Esophagus (tissue), 2 donors: Measurements from ENCODE around the gene RPS19. TPM values are rescaled to one million over a fixed set of nuclear protein-coding genes. Genes with fewer than 3 reads are reported as not detected.
"Not testable (repeated sequence)": the region's sequence is repeated elsewhere in the genome, so short reads cannot be mapped to it uniquely, and the experiment has no call there.

Source experiments
- H3K27ac ChIP-seq, 2 donors: one replicate each; pipeline ENCODE4 v1.5.1; 2013; ENCODE audit warnings: low read depth in 2 of 2, mild to moderate bottlenecking in 2 of 2, inconsistent platforms in 1 of 2, low read length in 1 of 2, moderate library complexity in 1 of 2
- H3K27me3 ChIP-seq, 2 donors: one replicate each; pipeline ENCODE4 v1.6.1; 2013; ENCODE audit warnings: low read length in 2 of 2, control low read depth in 1 of 2, mild to moderate bottlenecking in 1 of 2; ENCODE audit not compliant: insufficient read depth in 2 of 2, control insufficient read depth in 1 of 2
- H3K36me3 ChIP-seq, 2 donors: one replicate each; pipeline ENCODE4 v1.6.1; 2013; ENCODE audit warnings: low read length in 1 of 2; ENCODE audit not compliant: control insufficient read depth in 2 of 2, insufficient read depth in 2 of 2
- H3K4me1 ChIP-seq, 2 donors: one replicate each; pipeline ENCODE4 v1.6.1; 2013; ENCODE audit warnings: low read length in 1 of 2; ENCODE audit not compliant: control insufficient read depth in 2 of 2, insufficient read depth in 2 of 2
- H3K4me3 ChIP-seq, 2 donors: one replicate each; pipeline ENCODE4 v1.5.1; 2013; ENCODE audit warnings: low read length in 2 of 2, mild to moderate bottlenecking in 2 of 2, low read depth in 1 of 2, moderate library complexity in 1 of 2
- H3K9me3 ChIP-seq, 2 donors: one replicate each; pipeline ENCODE4 v1.6.1; 2013; ENCODE audit warnings: mild to moderate bottlenecking in 2 of 2, low read depth in 1 of 2, low read length in 1 of 2, moderate library complexity in 1 of 2; ENCODE audit not compliant: control insufficient read depth in 2 of 2, insufficient read depth in 1 of 2
- WGBS, 2 donors: extraction: QIAGEN DNeasy Blood & Tissue Kit; methylation state at CpG; one replicate each; pipeline ENCODE4 v1.1.7; 2013; 5-methylcytosine and 5-hydroxymethylcytosine counted together
- polyA plus RNA-seq, 2 donors: library from polyadenylated mRNA; stranded (reverse); fragments of 200-250 nt; gene quantifications; one replicate each; pipeline ENCODE4 v1.2.3, GENCODE V29; 2013
- donor health status: healthy with polysubstance abuse.
- donor health status: Bipolar disorder and iron deficiency.

Gene RPS19
- polyA plus RNA-seq, 2 donors, result 2,678 to 3,536 TPM

- Histone ChIP-seq H3K27me3 (peaks cover 0 to 14% of the 10 kb centered on the region in 2 donors), H3K27ac (no peak overlapping the region), H3K36me3 (peaks cover 0 to 5% of the 10 kb centered on the region in 2 donors), H3K4me1 (peaks cover 4 to 5% of the 10 kb centered on the region in 2 donors), H3K4me3 (no peak overlapping the region), H3K9me3 (peaks cover 0 to 3% of the 10 kb centered on the region in 2 donors)
- WGBS, 2 donors, result 54 to 56% methylated on average over 13 of the region's 13 CpGs
Observed at GRCh38 chr19:41910992-41911888, 51.2 kb downstream of the RPS19 start.

- 10 to 12% methylated on average over 29 of the region's 29 CpGs for WGBS, 2 donors
- Histone ChIP-seq H3K36me3 (no peaks in the 10 kb centered on the region), H3K27me3 (peaks cover 0 to 14% of the 10 kb centered on the region in 2 donors), H3K9me3 (peaks cover 0 to 3% of the 10 kb centered on the region in 2 donors), H3K4me3 (no peak overlapping the region), H3K27ac (no peak overlapping the region), H3K4me1 (peaks cover 4 to 5% of the 10 kb centered on the region in 2 donors)
Observed at GRCh38 chr19:41911889-41912731, 52.1 kb downstream of the RPS19 start.

GRCh38 chr19:41912899-41913537, 53.0 kb downstream of the RPS19 start:
- Histone ChIP-seq H3K27ac (no peak overlapping the region), H3K9me3 (peaks cover 0 to 3% of the 10 kb centered on the region in 2 donors), H3K4me3 (no peak overlapping the region), H3K4me1 (peaks cover 4 to 5% of the 10 kb centered on the region in 2 donors), H3K27me3 (peaks cover 0 to 14% of the 10 kb centered on the region in 2 donors), H3K36me3 (no peaks in the 10 kb centered on the region)
- WGBS, 2 donors, result 3% methylated on average over 31 to 51 of the region's 51 CpGs

- Histone ChIP-seq H3K4me3 (no peak overlapping the region), H3K4me1 (peaks cover 4 to 5% of the 10 kb centered on the region in 2 donors), H3K9me3 (peaks cover 0 to 4% of the 10 kb centered on the region in 2 donors), H3K27ac (no peak overlapping the region), H3K27me3 (peaks cover 0 to 14% of the 10 kb centered on the region in 2 donors), H3K36me3 (no peaks in the 10 kb centered on the region)
- WGBS, 2 donors, result 7 to 10% methylated on average over 20 to 21 of the region's 21 CpGs
Observed at GRCh38 chr19:41913538-41914423, 53.7 kb downstream of the RPS19 start.

- not testable (repeated sequence) for H3K4me3 ChIP-seq, H3K36me3 ChIP-seq, H3K27ac ChIP-seq, H3K9me3 ChIP-seq, H3K4me1 ChIP-seq
- 9 to 14% methylated on average over 4 to 5 of the region's 5 CpGs for WGBS, 2 donors
- peaks cover 0 to 14% of the 10 kb centered on the region in 2 donors for H3K27me3 ChIP-seq
Observed at GRCh38 chr19:41914424-41914834, 54.4 kb downstream of the RPS19 start.

GRCh38 chr19:41915021-41915775, 55.1 kb downstream of the RPS19 start:
- H3K4me3 ChIP-seq, result no peak overlapping the region
- H3K27me3 ChIP-seq, result peaks cover 0 to 14% of the 10 kb centered on the region in 2 donors

GRCh38 chr19:41915776-41916414, 55.8 kb downstream of the RPS19 start:
- 23% methylated on average over 26 to 27 of the region's 27 CpGs for WGBS, 2 donors
- H3K9me3 ChIP-seq, result peaks cover 0 to 15% of the 10 kb centered on the region in 2 donors
- H3K27me3 ChIP-seq, result peaks cover 0 to 14% of the 10 kb centered on the region in 2 donors
- H3K4me3 ChIP-seq, result no peak overlapping the region
- H3K27ac ChIP-seq, result no peak overlapping the region
- H3K4me1 ChIP-seq, result peaks cover 4 to 5% of the 10 kb centered on the region in 2 donors
- H3K36me3 ChIP-seq, result no peaks in the 10 kb centered on the region

More at GRCh38 chr19:41915021-41915775, 55.1 kb downstream of the RPS19 start:
- peaks cover 4 to 5% of the 10 kb centered on the region in 2 donors for H3K4me1 ChIP-seq
- H3K9me3 ChIP-seq, result peaks cover 0 to 12% of the 10 kb centered on the region in 2 donors
- H3K36me3 ChIP-seq, result no peaks in the 10 kb centered on the region
- WGBS, 2 donors, result 4 to 6% methylated on average over 32 to 38 of the region's 38 CpGs
- H3K27ac ChIP-seq, result no peak overlapping the region

GRCh38 chr19:41917676-41918075, 57.6 kb downstream of the RPS19 start:
- peaks cover 4 to 5% of the 10 kb centered on the region in 2 donors for H3K4me1 ChIP-seq
- peaks cover 0 to 15% of the 10 kb centered on the region in 2 donors for H3K9me3 ChIP-seq
- 44 to 47% methylated on average over 12 of the region's 12 CpGs for WGBS, 2 donors
- peaks cover 0 to 14% of the 10 kb centered on the region in 2 donors for H3K27me3 ChIP-seq
- no peaks in the 10 kb centered on the region for H3K36me3 ChIP-seq
- no peak overlapping the region for H3K27ac ChIP-seq
- no peak overlapping the region for H3K4me3 ChIP-seq
